HepG2 (cell line): ENCODE data around the gene CARMIL3. TPM values are rescaled to one million over a fixed set of nuclear protein-coding genes. Genes with fewer than 3 reads are reported as not detected.
A peak's percentile ranks its signal among the peaks of the same experiment; 100 is the strongest.

ENCODE experiments used
- CHCHD3 ChIP-seq: sonication (generic); formaldehyde crosslinking; IDR thresholded peaks from 2 replicates; pipeline ENCODE4 v1.8.0; 2022; ENCODE audit warnings: mild to moderate bottlenecking, missing genetic modification reagents, moderate library complexity
- ESRRA ChIP-seq: sonication (generic); formaldehyde crosslinking; IDR thresholded peaks from 2 replicates; pipeline ENCODE4 v1.5.1; 2020; ENCODE audit warnings: mild to moderate bottlenecking, low read depth, missing genetic modification reagents
- IKZF4 ChIP-seq: sonication (generic); formaldehyde crosslinking; IDR thresholded peaks from 2 replicates; pipeline ENCODE4 v1.5.1; 2020; ENCODE audit warnings: borderline replicate concordance, mild to moderate bottlenecking, low read depth, missing genetic modification reagents; ENCODE audit errors: not compliant biosample characterization
- KMT2B ChIP-seq: IDR thresholded peaks from 2 replicates; pipeline ENCODE4 v1.6.1; 2016; ENCODE audit warnings: missing genetic modification reagents, missing compliant biosample characterization
- PITX1 ChIP-seq: sonication (generic); formaldehyde crosslinking; IDR thresholded peaks from 2 replicates; pipeline ENCODE4 v1.5.1; 2020; ENCODE audit warnings: mild to moderate bottlenecking, missing genetic modification reagents
- ZNF263 ChIP-seq: sonication (generic); formaldehyde crosslinking; IDR thresholded peaks from 2 replicates; pipeline ENCODE4 v1.4.0; 2020; ENCODE audit warnings: missing genetic modification reagents
- ZNF543 ChIP-seq: sonication (generic); formaldehyde crosslinking; IDR thresholded peaks from 2 replicates; pipeline ENCODE4 v1.4.0; 2020; ENCODE audit warnings: mild to moderate bottlenecking, missing genetic modification reagents
- ZNF678 ChIP-seq: sonication (generic); formaldehyde crosslinking; IDR thresholded peaks from 2 replicates; pipeline ENCODE4 v1.4.0; 2020; ENCODE audit warnings: mild to moderate bottlenecking, missing genetic modification reagents
- ZNF7 ChIP-seq: IDR thresholded peaks from 2 replicates; pipeline ENCODE4 v1.6.1; 2016; ENCODE audit warnings: missing biosample characterization, missing genetic modification reagents
- polyA plus RNA-seq, 8 experiments: library from polyadenylated mRNA; depleted of rRNA in 3 of 8; stranded (reverse) in 7 of 8; unstranded in 1 of 8; fragments of >200 nt; fragmentation: Illumina TruSeq in 4 of 8; extraction: Trizol in 4 of 8; gene quantifications; 2 replicates each; pipeline versions ENCODE4 v1.2.1 to v1.2.3, GENCODE V29; 2011 to 2016; ENCODE audit warnings: low read depth in 4 of 8, missing spikeins in 1 of 8, mixed read lengths in 1 of 8; ENCODE audit not compliant: insufficient read depth in 1 of 8
- total RNA-seq, 5 experiments: library from RNA; depleted of rRNA; stranded (reverse); fragments of >200 nt; fragmentation: Illumina TruSeq; extraction: Trizol; gene quantifications; 2 replicates each; pipeline ENCODE4 v1.2.3, GENCODE V29; 2016; ENCODE audit warnings: low read depth in 1 of 5
- TF ChIP-seq, protein P1 (sequence below): sonication (generic); formaldehyde crosslinking; IDR thresholded peaks from 2 replicates; pipeline ENCODE4 v1.9.0; 2021; ENCODE audit warnings: mild to moderate bottlenecking, missing genetic modification reagents
- TF ChIP-seq, protein P2 (sequence below): sonication (generic); formaldehyde crosslinking; IDR thresholded peaks from 2 replicates; pipeline ENCODE4 v1.8.1; 2023; ENCODE audit warnings: mild to moderate bottlenecking, missing genetic modification reagents, borderline replicate concordance
- TF ChIP-seq, protein P3 (sequence below): sonication (generic); formaldehyde crosslinking; IDR thresholded peaks from 2 replicates; pipeline ENCODE4 v1.8.1; 2022; ENCODE audit warnings: low read depth, mild to moderate bottlenecking, missing genetic modification reagents
- TF ChIP-seq, protein P4 (sequence below): IDR thresholded peaks from 2 replicates; pipeline ENCODE4 v1.4.0; 2020; ENCODE audit warnings: mild to moderate bottlenecking, missing genetic modification reagents
- TF ChIP-seq, protein P5 (sequence below): sonication (generic); formaldehyde crosslinking; IDR thresholded peaks from 2 replicates; pipeline ENCODE4 v1.5.1; 2020; ENCODE audit warnings: mild to moderate bottlenecking, missing genetic modification reagents, borderline replicate concordance

CARMIL3 gene
- total and polyA plus RNA-seq, 2 of the 13 experiments (the other 11 are each of a cell fraction or from before 2014, with no cell fraction given) = 0.27 to 0.55 TPM

DNA sequence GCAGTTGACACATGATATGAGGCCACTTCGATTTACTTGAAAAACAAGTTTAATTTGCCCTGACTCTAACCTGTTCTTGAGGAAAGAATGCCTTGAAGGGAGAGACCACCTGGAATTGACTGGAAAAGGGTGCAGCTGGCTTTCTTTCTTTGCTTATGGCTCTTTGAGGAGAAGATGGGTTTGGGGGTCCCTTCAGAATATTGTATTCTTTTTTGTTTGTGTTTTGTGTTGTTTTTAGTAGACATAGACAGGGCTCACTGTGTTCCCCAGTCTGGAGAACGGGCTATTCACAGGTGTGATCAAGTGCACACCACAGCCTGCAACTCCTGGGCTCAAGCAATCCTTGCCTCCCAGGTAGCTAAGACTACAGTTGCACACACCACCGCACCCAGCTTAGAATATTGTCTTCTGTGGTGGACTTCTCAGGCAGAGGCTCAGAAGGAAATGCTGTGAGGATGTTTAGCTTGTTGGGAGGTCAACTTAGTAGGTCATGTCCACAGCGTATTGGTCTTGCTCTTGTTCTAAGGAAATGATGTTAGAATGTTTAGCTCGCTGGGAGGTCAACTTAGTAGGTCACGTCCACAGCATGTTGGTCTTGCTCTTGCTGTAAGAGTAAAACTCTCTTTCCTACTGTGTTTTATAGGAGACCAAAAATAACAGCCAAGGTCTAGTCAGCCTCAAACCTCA, 64.5 kb downstream of the CARMIL3 start (continued):
- TF ChIP-seq, protein P1, sequence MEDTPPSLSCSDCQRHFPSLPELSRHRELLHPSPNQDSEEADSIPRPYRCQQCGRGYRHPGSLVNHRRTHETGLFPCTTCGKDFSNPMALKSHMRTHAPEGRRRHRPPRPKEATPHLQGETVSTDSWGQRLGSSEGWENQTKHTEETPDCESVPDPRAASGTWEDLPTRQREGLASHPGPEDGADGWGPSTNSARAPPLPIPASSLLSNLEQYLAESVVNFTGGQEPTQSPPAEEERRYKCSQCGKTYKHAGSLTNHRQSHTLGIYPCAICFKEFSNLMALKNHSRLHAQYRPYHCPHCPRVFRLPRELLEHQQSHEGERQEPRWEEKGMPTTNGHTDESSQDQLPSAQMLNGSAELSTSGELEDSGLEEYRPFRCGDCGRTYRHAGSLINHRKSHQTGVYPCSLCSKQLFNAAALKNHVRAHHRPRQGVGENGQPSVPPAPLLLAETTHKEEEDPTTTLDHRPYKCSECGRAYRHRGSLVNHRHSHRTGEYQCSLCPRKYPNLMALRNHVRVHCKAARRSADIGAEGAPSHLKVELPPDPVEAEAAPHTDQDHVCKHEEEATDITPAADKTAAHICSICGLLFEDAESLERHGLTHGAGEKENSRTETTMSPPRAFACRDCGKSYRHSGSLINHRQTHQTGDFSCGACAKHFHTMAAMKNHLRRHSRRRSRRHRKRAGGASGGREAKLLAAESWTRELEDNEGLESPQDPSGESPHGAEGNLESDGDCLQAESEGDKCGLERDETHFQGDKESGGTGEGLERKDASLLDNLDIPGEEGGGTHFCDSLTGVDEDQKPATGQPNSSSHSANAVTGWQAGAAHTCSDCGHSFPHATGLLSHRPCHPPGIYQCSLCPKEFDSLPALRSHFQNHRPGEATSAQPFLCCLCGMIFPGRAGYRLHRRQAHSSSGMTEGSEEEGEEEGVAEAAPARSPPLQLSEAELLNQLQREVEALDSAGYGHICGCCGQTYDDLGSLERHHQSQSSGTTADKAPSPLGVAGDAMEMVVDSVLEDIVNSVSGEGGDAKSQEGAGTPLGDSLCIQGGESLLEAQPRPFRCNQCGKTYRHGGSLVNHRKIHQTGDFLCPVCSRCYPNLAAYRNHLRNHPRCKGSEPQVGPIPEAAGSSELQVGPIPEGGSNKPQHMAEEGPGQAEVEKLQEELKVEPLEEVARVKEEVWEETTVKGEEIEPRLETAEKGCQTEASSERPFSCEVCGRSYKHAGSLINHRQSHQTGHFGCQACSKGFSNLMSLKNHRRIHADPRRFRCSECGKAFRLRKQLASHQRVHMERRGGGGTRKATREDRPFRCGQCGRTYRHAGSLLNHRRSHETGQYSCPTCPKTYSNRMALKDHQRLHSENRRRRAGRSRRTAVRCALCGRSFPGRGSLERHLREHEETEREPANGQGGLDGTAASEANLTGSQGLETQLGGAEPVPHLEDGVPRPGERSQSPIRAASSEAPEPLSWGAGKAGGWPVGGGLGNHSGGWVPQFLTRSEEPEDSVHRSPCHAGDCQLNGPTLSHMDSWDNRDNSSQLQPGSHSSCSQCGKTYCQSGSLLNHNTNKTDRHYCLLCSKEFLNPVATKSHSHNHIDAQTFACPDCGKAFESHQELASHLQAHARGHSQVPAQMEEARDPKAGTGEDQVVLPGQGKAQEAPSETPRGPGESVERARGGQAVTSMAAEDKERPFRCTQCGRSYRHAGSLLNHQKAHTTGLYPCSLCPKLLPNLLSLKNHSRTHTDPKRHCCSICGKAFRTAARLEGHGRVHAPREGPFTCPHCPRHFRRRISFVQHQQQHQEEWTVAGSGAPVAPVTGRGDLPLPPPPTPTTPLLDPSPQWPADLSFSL = no peak
- TF ChIP-seq, protein P2, sequence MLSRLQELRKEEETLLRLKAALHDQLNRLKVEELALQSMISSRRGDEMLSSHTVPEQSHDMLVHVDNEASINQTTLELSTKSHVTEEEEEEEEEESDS (CRISPR knock-in tag) = no peak
- TF ChIP-seq, protein P3, sequence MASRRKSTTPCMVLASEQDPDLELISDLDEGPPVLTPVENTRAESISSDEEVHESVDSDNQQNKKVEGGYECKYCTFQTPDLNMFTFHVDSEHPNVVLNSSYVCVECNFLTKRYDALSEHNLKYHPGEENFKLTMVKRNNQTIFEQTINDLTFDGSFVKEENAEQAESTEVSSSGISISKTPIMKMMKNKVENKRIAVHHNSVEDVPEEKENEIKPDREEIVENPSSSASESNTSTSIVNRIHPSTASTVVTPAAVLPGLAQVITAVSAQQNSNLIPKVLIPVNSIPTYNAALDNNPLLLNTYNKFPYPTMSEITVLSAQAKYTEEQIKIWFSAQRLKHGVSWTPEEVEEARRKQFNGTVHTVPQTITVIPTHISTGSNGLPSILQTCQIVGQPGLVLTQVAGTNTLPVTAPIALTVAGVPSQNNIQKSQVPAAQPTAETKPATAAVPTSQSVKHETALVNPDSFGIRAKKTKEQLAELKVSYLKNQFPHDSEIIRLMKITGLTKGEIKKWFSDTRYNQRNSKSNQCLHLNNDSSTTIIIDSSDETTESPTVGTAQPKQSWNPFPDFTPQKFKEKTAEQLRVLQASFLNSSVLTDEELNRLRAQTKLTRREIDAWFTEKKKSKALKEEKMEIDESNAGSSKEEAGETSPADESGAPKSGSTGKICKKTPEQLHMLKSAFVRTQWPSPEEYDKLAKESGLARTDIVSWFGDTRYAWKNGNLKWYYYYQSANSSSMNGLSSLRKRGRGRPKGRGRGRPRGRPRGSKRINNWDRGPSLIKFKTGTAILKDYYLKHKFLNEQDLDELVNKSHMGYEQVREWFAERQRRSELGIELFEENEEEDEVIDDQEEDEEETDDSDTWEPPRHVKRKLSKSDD = no peak
- TF ChIP-seq ZNF7 (CRISPR knock-in tag) (no peak), ZNF263 (CRISPR knock-in tag) (0 out of 2 replicates have a peak, but pooled peaks have one; percentile 23), KMT2B (CRISPR knock-in tag) (no peak), IKZF4 (CRISPR knock-in tag) (no peak), PITX1 (CRISPR knock-in tag) (no peak), ZNF678 (CRISPR knock-in tag) (no peak), ZNF543 (CRISPR knock-in tag) (no peak), CHCHD3 (CRISPR knock-in tag) (no peak), ESRRA (CRISPR knock-in tag) (no peak)
- TF ChIP-seq, protein P4, sequence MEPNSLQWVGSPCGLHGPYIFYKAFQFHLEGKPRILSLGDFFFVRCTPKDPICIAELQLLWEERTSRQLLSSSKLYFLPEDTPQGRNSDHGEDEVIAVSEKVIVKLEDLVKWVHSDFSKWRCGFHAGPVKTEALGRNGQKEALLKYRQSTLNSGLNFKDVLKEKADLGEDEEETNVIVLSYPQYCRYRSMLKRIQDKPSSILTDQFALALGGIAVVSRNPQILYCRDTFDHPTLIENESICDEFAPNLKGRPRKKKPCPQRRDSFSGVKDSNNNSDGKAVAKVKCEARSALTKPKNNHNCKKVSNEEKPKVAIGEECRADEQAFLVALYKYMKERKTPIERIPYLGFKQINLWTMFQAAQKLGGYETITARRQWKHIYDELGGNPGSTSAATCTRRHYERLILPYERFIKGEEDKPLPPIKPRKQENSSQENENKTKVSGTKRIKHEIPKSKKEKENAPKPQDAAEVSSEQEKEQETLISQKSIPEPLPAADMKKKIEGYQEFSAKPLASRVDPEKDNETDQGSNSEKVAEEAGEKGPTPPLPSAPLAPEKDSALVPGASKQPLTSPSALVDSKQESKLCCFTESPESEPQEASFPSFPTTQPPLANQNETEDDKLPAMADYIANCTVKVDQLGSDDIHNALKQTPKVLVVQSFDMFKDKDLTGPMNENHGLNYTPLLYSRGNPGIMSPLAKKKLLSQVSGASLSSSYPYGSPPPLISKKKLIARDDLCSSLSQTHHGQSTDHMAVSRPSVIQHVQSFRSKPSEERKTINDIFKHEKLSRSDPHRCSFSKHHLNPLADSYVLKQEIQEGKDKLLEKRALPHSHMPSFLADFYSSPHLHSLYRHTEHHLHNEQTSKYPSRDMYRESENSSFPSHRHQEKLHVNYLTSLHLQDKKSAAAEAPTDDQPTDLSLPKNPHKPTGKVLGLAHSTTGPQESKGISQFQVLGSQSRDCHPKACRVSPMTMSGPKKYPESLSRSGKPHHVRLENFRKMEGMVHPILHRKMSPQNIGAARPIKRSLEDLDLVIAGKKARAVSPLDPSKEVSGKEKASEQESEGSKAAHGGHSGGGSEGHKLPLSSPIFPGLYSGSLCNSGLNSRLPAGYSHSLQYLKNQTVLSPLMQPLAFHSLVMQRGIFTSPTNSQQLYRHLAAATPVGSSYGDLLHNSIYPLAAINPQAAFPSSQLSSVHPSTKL = no peak
- TF ChIP-seq, protein P5, sequence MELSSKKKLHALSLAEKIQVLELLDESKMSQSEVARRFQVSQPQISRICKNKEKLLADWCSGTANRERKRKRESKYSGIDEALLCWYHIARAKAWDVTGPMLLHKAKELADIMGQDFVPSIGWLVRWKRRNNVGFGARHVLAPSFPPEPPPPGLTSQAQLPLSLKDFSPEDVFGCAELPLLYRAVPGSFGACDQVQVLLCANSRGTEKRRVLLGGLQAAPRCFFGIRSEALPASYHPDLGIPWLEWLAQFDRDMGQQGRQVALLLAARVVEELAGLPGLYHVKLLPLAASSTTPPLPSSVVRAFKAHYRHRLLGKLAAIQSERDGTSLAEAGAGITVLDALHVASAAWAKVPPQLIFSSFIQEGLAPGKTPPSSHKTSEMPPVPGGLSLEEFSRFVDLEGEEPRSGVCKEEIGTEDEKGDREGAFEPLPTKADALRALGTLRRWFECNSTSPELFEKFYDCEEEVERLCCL (CRISPR knock-in tag) = no peak
